HG02759 (cell line): ENCODE results near the gene LSM12.
"Not testable (repeated sequence)": the region's sequence is repeated elsewhere in the genome, so short reads cannot be mapped to it uniquely, and the experiment has no call there.

Experiments
- ATAC-seq: cut with Tn5 transposase; IDR thresholded peaks from one replicate; pipeline ENCODE4 v1.9.1; 2021; ENCODE audit warnings: mild to moderate bottlenecking, moderate library complexity; ENCODE audit not compliant: unreplicated experiment

Gene LSM12

GRCh38 chr17:44066204-44066930 lies at the start of gene LSM12:
TSS of gene LSM12 (minus strand) at chr17:44066671. CDS start at chr17:44066587, 84 bp downstream.
- peak; percentile 73 for ATAC-seq

GRCh38 chr17:44115585-44116415 lies 49.3 kb upstream of the LSM12 start:
- no peak for ATAC-seq

GRCh38 chr17:44113868-44114840 lies 47.7 kb upstream of the LSM12 start:
- ATAC-seq = no peak

GRCh38 chr17:44113382-44113781 lies 46.9 kb upstream of the LSM12 start:
- ATAC-seq = no peak

- no peak for ATAC-seq
These were observed 46.1 kb upstream of the LSM12 start for GRCh38 chr17:44112284-44113280.

- no peak for ATAC-seq
These were observed 45.3 kb upstream of the LSM12 start for GRCh38 chr17:44111777-44112176.

- ATAC-seq = peak; percentile 46
These were observed 44.6 kb upstream of the LSM12 start for GRCh38 chr17:44110823-44111633.

GRCh38 chr17:44110011-44110686 lies 43.7 kb upstream of the LSM12 start:
- no peak for ATAC-seq

- ATAC-seq = no peak
These were observed 42.8 kb upstream of the LSM12 start for GRCh38 chr17:44109312-44109630.

GRCh38 chr17:44108440-44109311 lies 42.2 kb upstream of the LSM12 start:
- no peak for ATAC-seq

- ATAC-seq = no peak
These were observed 40.3 kb upstream of the LSM12 start for GRCh38 chr17:44106801-44107200.

GRCh38 chr17:44105941-44106340 lies 39.5 kb upstream of the LSM12 start:
- ATAC-seq = no peak

GRCh38 chr17:44105483-44105882 lies 39.0 kb upstream of the LSM12 start:
- no peak for ATAC-seq

- no peak for ATAC-seq
These were observed 36.6 kb upstream of the LSM12 start for GRCh38 chr17:44102849-44103622.

GRCh38 chr17:44101858-44102257 lies 35.4 kb upstream of the LSM12 start:
- ATAC-seq = not testable (repeated sequence)

GRCh38 chr17:44097110-44097958 lies 30.9 kb upstream of the LSM12 start:
- no peak for ATAC-seq
